GM06990 (cell line): Measurements from ENCODE around the gene COL25A1.
A peak's percentile ranks its signal among the peaks of the same experiment; 100 is the strongest.

Experiments
- DNase-seq: peaks from one replicate; pipeline ENCODE4 v3.0.0-alpha.2; 2011; ENCODE audit not compliant: insufficient read length; ENCODE audit errors: extremely low read depth
- H3K27me3 ChIP-seq: replicated peaks from 2 replicates; pipeline ENCODE4 v1.6.0; 2011; ENCODE audit warnings: low read length; ENCODE audit not compliant: control insufficient read depth, insufficient read depth
- H3K36me3 ChIP-seq: 2 replicates; pipeline ENCODE4 v1.5.1; 2011; ENCODE audit warnings: low read length; ENCODE audit not compliant: control insufficient read depth, insufficient read depth
- H3K4me3 ChIP-seq: replicated peaks from 2 replicates; pipeline ENCODE4 v1.5.1; 2011; ENCODE audit warnings: low read depth, mild to moderate bottlenecking, control low read depth, low read length
- TF ChIP-seq, protein P1 (sequence below): IDR thresholded peaks from 2 replicates; pipeline ENCODE4 v1.5.1; 2011; ENCODE audit warnings: low read length, control low read depth, mild to moderate bottlenecking, inconsistent platforms; ENCODE audit not compliant: insufficient read depth, poor library complexity, severe bottlenecking

Gene COL25A1

DNA sequence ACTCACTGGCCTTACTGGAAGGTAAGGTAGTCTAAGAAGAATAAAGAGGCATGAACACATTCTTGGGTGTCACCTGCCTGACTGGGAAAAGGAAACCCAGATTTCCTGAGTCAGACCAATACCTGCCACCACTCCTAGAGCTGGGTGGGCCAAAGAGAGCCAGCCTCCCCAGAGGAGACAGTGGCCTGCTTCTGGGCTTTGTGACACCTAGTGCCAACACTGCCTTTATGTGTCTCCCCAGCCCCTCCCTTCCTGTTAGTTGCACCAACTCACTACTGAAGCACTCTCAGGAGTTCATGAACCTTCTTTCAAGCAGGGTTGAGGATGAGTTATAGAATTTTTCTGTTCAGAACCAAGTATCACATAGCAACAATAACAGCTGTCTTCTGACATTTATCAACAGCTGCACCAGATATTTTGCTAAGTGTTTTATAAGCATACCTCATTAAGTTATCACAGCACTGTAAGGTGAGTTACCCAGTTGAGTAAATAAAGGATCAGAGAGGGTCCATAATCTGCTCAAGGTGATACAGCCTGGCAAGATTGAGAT lies 462.0 kb downstream of the COL25A1 start:
- Histone ChIP-seq H3K27me3 (no peaks in the 10 kb centered on the region), H3K4me3 (no peak overlapping the region), H3K36me3 (no peaks in the 10 kb centered on the region)
- no peak for DNase-seq
- TF ChIP-seq, protein P1, sequence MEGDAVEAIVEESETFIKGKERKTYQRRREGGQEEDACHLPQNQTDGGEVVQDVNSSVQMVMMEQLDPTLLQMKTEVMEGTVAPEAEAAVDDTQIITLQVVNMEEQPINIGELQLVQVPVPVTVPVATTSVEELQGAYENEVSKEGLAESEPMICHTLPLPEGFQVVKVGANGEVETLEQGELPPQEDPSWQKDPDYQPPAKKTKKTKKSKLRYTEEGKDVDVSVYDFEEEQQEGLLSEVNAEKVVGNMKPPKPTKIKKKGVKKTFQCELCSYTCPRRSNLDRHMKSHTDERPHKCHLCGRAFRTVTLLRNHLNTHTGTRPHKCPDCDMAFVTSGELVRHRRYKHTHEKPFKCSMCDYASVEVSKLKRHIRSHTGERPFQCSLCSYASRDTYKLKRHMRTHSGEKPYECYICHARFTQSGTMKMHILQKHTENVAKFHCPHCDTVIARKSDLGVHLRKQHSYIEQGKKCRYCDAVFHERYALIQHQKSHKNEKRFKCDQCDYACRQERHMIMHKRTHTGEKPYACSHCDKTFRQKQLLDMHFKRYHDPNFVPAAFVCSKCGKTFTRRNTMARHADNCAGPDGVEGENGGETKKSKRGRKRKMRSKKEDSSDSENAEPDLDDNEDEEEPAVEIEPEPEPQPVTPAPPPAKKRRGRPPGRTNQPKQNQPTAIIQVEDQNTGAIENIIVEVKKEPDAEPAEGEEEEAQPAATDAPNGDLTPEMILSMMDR = no peak

DNA sequence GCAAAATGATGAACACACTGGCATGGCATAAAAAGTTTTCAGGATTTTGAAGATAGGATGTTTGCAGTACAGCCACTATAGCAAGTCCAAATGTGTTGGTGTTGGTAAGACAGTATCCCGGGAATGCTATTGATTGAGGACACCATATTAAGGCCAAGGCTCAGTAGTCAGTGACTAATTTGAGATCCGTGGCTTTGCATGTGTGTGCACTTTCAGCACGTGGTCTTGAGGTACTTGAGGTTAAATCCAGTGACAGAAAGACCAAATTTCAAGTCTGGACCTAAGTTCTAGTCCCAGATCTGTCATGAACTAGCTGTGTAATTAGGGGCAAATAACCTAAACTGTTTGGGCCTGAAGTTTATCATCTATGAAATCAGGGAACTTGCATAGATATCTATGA lies 463.1 kb downstream of the COL25A1 start:
- TF ChIP-seq, protein P1 = no peak
- Histone ChIP-seq H3K27me3 (no peaks in the 10 kb centered on the region), H3K4me3 (no peak overlapping the region), H3K36me3 (no peaks in the 10 kb centered on the region)
- no peak for DNase-seq

GRCh38 chr4:108838451-108838850 lies 464.0 kb downstream of the COL25A1 start:
- Histone ChIP-seq H3K36me3 (no peaks in the 10 kb centered on the region), H3K27me3 (no peaks in the 10 kb centered on the region; the same call in 1 of the 2 replicates), H3K4me3 (no peak overlapping the region)
- no peak for DNase-seq
- TF ChIP-seq, protein P1 = no peak

DNA sequence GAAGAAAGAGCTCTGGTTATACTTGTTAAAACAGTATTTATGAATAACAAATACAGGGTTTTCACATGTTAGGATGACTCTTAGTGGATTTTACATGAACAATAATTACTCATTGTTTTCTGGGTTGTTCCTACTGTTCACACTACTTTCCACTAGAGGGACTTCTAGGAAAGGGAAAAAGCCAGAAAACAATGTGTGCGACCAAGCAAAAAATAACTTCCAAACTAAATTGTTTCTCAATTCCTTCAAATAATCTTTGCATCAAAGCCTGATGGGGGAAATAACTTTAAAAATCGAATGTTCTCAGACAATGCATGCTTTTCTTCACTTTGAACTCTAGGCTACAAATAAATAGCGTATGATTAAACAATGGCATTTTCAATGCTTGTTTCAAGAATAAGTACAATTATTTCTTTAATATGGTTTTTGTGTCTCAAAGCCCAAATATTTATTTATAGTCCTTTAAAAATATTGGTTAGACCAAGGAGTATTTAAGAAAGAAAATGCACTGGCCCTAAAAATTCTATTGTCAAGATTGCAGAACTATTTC lies 467.5 kb downstream of the COL25A1 start:
- no peak for DNase-seq

GRCh38 chr4:108834166-108834834 lies 468.2 kb downstream of the COL25A1 start:
- no peaks in the 10 kb centered on the region for H3K36me3 ChIP-seq
- no peak overlapping the region for H3K4me3 ChIP-seq
- TF ChIP-seq, protein P1 = no peak
- H3K27me3 ChIP-seq = no peaks in the 10 kb centered on the region; the same call in 1 of the 2 replicates
- DNase-seq = no peak

More for the DNA sequence above, 467.5 kb downstream of the COL25A1 start:
- TF ChIP-seq, protein P1 = peak; percentile 46
- H3K36me3 ChIP-seq = no peaks in the 10 kb centered on the region
- H3K4me3 ChIP-seq = no peak overlapping the region
- H3K27me3 ChIP-seq = no peaks in the 10 kb centered on the region; the same call in 1 of the 2 replicates
